Natural killer cell (primary cell): ENCODE data around the gene UNC119. TPM values are rescaled to one million over a fixed set of nuclear protein-coding genes. Genes with fewer than 3 reads are reported as not detected.

Experiments
- ATAC-seq, 3 donors: fragments of 150-1000 bp in 2 of 3; fragments of 200-7000 bp in 1 of 3; cut with Tn5 transposase; 1 replicate in 1 of 3; 2 replicates in 2 of 3; pipeline ENCODE4 v1.10.0; 2021; ENCODE audit warnings: mild to moderate bottlenecking in 2 of 3, moderate library complexity in 2 of 3
- DNase-seq, 2 donors: peaks; one replicate each; pipeline versions ENCODE4 v3.0.0 to v3.0.0-alpha.2; 2013 to 2021; ENCODE audit warnings: mixed read lengths in 1 of 2
- H3K27ac ChIP-seq: one replicate; pipeline ENCODE4 v1.5.1; 2013; ENCODE audit warnings: mild to moderate bottlenecking, low read length
- H3K27me3 ChIP-seq: one replicate; pipeline ENCODE4 v1.6.1; 2013; ENCODE audit warnings: low read length; ENCODE audit not compliant: control insufficient read depth, insufficient read depth
- H3K36me3 ChIP-seq: one replicate; pipeline ENCODE4 v1.6.1; 2013; ENCODE audit warnings: low read length; ENCODE audit not compliant: control insufficient read depth, insufficient read depth
- H3K4me1 ChIP-seq: one replicate; pipeline ENCODE4 v1.6.1; 2013; ENCODE audit warnings: low read length; ENCODE audit not compliant: control insufficient read depth, insufficient read depth
- H3K4me3 ChIP-seq: one replicate; pipeline ENCODE4 v1.5.1; 2013; ENCODE audit warnings: low read length
- H3K9me3 ChIP-seq: one replicate; pipeline ENCODE4 v1.6.1; 2013; ENCODE audit warnings: low read length; ENCODE audit not compliant: control insufficient read depth, insufficient read depth
- H3K27ac Mint-ChIP-seq, 2 donors: one replicate each; pipeline ENCODE4 v1.8.0; 2022; ENCODE audit warnings: mild to moderate bottlenecking in 2 of 2, mixed read lengths in 2 of 2, moderate library complexity in 1 of 2
- H3K27me3 Mint-ChIP-seq, 2 donors: one replicate each; pipeline ENCODE4 v1.8.0; 2022; ENCODE audit warnings: low read depth in 2 of 2, mixed read lengths in 2 of 2
- H3K36me3 Mint-ChIP-seq: one replicate; pipeline ENCODE4 v1.8.0; 2022; ENCODE audit warnings: mixed read lengths
- H3K4me1 Mint-ChIP-seq, 2 donors: one replicate each; pipeline ENCODE4 v1.8.0; 2022; ENCODE audit warnings: mixed read lengths in 2 of 2
- H3K4me3 Mint-ChIP-seq: one replicate; pipeline ENCODE4 v1.8.0; 2022; ENCODE audit warnings: mild to moderate bottlenecking, moderate library complexity, mixed read lengths
- H3K9me3 Mint-ChIP-seq, 2 donors: one replicate each; pipeline ENCODE4 v1.8.0; 2022; ENCODE audit warnings: mixed read lengths in 2 of 2
- WGBS: methylation state at CpG from one replicate; pipeline ENCODE4 v1.1.7; 2013; ENCODE audit warnings: missing lambda C conversion rate; ENCODE audit not compliant: insufficient coverage; 5-methylcytosine and 5-hydroxymethylcytosine counted together
- intact Hi-C: fragments of 100-400 bp; cut with micrococcal nuclease; formaldehyde crosslinking; loops from one replicate; pipeline ENCODE4 v1.14.2; 2022
- total RNA-seq, 4 donors: library from RNA; stranded (reverse); fragments of 120-200 nt in 1 of 4; gene quantifications; one replicate each; pipeline versions ENCODE4 v1.2.3 to v1.2.4, GENCODE V29; 2013 to 2022
- TF ChIP-seq, protein P1 (sequence below): fragments of 200-600 bp; IDR thresholded peaks from one replicate; pipeline ENCODE4 v1.8.0; 2022; ENCODE audit warnings: antibody characterized with exemption

UNC119 gene
- total RNA-seq, 3 donors from 2014 or later (not counting 1 experiment from before 2014, with no cell fraction given), result 79.1 to 106 (median 79.3) TPM

DNA sequence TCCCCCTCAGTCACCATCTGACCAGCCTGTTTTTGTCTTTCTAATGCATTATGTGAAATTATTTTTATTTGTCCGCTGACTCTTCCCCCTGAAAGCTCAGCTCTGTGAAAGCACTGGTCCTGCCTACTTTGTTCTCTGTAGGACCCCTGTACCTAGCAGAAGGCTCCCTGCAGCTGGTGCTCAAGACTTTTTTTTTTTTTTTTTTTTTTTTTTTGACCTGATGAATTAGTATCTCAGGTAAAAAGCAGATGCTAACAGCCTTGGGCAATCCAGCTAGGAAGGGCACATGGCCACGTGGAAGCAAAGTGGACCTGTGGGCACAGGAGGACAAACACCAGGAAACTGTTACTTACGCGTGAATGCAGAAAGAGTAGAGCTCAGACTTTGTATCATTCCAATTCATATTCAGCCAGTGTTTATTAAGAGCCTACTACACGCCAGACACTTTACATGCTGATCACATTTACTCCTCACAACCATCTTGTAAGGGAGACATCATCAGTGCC is 629 bp upstream of the UNC119 start:
- peaks cover 49% of the 10 kb centered on the region for H3K36me3 ChIP-seq
- Mint-ChIP-seq H3K4me3 (peak overlapping the region; percentile 91), H3K27ac (peak overlapping the region; percentile 83 to 93), H3K9me3 (no peaks in the 10 kb centered on the region), H3K4me1 (peaks cover 40 to 55% of the 10 kb centered on the region in 2 donors), H3K27me3 (no peaks in the 10 kb centered on the region), H3K36me3 (peaks cover 17% of the 10 kb centered on the region)
- 97% methylated on average over 5 of the region's 5 CpGs for WGBS
- no peaks in the 10 kb centered on the region for H3K27me3 ChIP-seq
- DNase-seq, result no peak
- no peaks in the 10 kb centered on the region for H3K9me3 ChIP-seq
- peak overlapping the region; percentile 21 for H3K4me3 ChIP-seq
- H3K27ac ChIP-seq, result no peak overlapping the region
- no peak for ATAC-seq
- TF ChIP-seq, protein P1, sequence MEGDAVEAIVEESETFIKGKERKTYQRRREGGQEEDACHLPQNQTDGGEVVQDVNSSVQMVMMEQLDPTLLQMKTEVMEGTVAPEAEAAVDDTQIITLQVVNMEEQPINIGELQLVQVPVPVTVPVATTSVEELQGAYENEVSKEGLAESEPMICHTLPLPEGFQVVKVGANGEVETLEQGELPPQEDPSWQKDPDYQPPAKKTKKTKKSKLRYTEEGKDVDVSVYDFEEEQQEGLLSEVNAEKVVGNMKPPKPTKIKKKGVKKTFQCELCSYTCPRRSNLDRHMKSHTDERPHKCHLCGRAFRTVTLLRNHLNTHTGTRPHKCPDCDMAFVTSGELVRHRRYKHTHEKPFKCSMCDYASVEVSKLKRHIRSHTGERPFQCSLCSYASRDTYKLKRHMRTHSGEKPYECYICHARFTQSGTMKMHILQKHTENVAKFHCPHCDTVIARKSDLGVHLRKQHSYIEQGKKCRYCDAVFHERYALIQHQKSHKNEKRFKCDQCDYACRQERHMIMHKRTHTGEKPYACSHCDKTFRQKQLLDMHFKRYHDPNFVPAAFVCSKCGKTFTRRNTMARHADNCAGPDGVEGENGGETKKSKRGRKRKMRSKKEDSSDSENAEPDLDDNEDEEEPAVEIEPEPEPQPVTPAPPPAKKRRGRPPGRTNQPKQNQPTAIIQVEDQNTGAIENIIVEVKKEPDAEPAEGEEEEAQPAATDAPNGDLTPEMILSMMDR, result no peak
- peaks cover 45% of the 10 kb centered on the region for H3K4me1 ChIP-seq
- intact Hi-C loops, result no loop called here

DNA sequence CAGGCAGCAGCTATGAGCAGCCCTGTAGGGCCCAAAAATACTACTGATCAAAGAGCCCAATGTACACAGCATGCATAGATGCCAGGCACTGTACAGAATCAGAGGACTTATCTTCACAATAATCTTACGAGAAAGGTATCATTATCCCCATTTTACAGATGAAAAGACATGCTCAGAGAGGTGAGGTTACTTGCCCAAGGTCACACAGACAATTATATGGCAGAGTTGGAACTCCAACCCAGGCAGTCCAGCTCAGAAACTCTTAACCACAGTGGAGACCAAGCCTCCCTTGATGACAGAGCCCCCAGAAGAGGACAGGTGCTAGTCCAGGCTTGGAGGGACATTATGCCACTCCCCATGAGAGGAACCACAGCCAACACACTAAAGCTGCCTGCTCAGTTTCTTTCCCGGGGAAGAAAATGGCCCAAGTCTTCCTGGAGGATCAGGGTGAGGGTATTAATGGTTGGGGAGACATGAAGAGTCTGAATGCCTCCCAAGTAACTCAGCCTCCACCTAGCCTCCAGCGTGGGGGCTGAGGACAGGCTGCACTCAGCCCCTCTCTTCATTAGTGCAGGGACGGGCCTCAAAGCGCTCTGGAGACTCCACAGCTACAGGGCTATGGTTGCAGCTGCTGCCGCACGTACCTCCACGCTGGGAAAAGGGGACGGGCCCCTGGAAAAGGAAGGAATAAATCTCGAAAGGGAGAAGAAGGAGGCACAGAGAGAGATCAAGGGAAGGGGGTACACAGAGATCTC is 826 bp downstream of the UNC119 start:
- no peaks in the 10 kb centered on the region for H3K27me3 Mint-ChIP-seq
- H3K4me3 Mint-ChIP-seq, result peak overlapping the region; percentile 92
- Histone ChIP-seq H3K27me3 (no peaks in the 10 kb centered on the region), H3K9me3 (no peaks in the 10 kb centered on the region), H3K4me1 (peaks cover 57% of the 10 kb centered on the region), H3K27ac (no peak overlapping the region), H3K4me3 (peak overlapping the region; percentile 48), H3K36me3 (peaks cover 40% of the 10 kb centered on the region)
- WGBS, result 31% methylated on average over 9 of the region's 10 CpGs
- DNase-seq (peak in 1 of 2 donors; percentile 34), ATAC-seq (no peak)
- peak overlapping the region; percentile 87 to 93 for H3K27ac Mint-ChIP-seq
- no peaks in the 10 kb centered on the region for H3K9me3 Mint-ChIP-seq
- intact Hi-C loops, result no loop called here
- TF ChIP-seq, protein P1, result no peak
- H3K4me1 Mint-ChIP-seq, result peaks cover 41 to 63% of the 10 kb centered on the region in 2 donors
- peaks cover 7% of the 10 kb centered on the region for H3K36me3 Mint-ChIP-seq

DNA sequence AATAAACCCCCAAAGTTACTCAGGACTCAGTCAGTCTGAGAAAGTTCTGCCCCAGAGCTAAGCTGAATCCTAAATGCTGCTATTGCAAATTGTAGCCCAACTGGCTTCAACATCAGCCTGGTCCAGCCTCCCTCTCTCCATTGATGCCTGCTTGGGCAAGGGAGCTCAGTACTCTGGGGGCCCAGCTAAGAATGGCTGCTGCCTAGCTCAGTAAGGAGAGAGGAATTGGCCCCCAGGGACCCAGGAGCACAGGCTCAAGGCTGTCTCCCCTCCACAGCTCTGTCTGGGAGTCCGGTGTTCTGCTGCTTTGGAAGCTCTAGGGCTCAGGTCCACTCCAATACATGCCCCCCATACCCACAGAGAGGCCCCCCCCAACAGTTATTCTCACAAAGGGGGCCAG is 1.6 kb downstream of the UNC119 start:
- Histone ChIP-seq H3K27me3 (no peaks in the 10 kb centered on the region), H3K9me3 (no peaks in the 10 kb centered on the region), H3K4me3 (no peak overlapping the region), H3K4me1 (peaks cover 57% of the 10 kb centered on the region), H3K36me3 (peaks cover 37% of the 10 kb centered on the region), H3K27ac (peak overlapping the region; percentile 88)
- intact Hi-C loops, result no loop called here
- Mint-ChIP-seq H3K4me1 (peaks cover 41 to 63% of the 10 kb centered on the region in 2 donors), H3K9me3 (no peaks in the 10 kb centered on the region), H3K36me3 (no peaks in the 10 kb centered on the region), H3K27ac (peak overlapping the region; percentile 87 to 93), H3K27me3 (no peaks in the 10 kb centered on the region), H3K4me3 (peak overlapping the region; percentile 92)
- 92% methylated on average over 1 of the region's 1 CpG for WGBS
- peak in 1 of 2 donors; percentile 20 for DNase-seq
- TF ChIP-seq, protein P1, result no peak
- no peak for ATAC-seq
